Liver (tissue), 9 donors: ENCODE data around the gene TMEM39B. TPM values are rescaled to one million over a fixed set of nuclear protein-coding genes. Genes with fewer than 3 reads are reported as not detected.
"Not testable (repeated sequence)": the region's sequence is repeated elsewhere in the genome, so short reads cannot be mapped to it uniquely, and the experiment has no call there.

Experiments
- DNase-seq: peaks from one replicate; pipeline ENCODE4 v3.0.0-alpha.2; 2017; ENCODE audit warnings: low spot score
- H3K27ac ChIP-seq, 2 donors: one replicate each; pipeline ENCODE4 v1.7.0; 2013; ENCODE audit warnings: inconsistent platforms in 2 of 2, low read length in 2 of 2, control low read depth in 1 of 2, low read depth in 1 of 2, mild to moderate bottlenecking in 1 of 2
- H3K27me3 ChIP-seq, 4 donors: one replicate each; pipeline versions ENCODE4 v1.6.1 to v1.7.0; 2013; ENCODE audit warnings: low read length in 3 of 4, inconsistent platforms in 1 of 4, mild to moderate bottlenecking in 1 of 4, moderate library complexity in 1 of 4; ENCODE audit not compliant: control insufficient read depth in 4 of 4, insufficient read depth in 4 of 4
- H3K36me3 ChIP-seq, 4 donors: one replicate each; pipeline versions ENCODE4 v1.6.1 to v1.7.0; 2013; ENCODE audit warnings: low read length in 3 of 4, mild to moderate bottlenecking in 3 of 4, low read depth in 1 of 4, moderate library complexity in 1 of 4; ENCODE audit not compliant: control insufficient read depth in 4 of 4, insufficient read depth in 3 of 4
- H3K4me1 ChIP-seq, 4 donors: one replicate each; pipeline versions ENCODE4 v1.6.1 to v1.7.0; 2013; ENCODE audit warnings: low read length in 3 of 4, mild to moderate bottlenecking in 3 of 4, moderate library complexity in 1 of 4; ENCODE audit not compliant: control insufficient read depth in 4 of 4, insufficient read depth in 4 of 4
- H3K4me3 ChIP-seq, 3 donors: one replicate each; pipeline versions ENCODE4 v1.6.1 to v1.7.0; 2013; ENCODE audit warnings: low read length in 3 of 3, control low read depth in 1 of 3, low read depth in 1 of 3, mild to moderate bottlenecking in 1 of 3
- H3K9ac ChIP-seq, 2 donors: one replicate each; pipeline ENCODE4 v1.7.0; 2013; ENCODE audit warnings: low read length in 2 of 2, mild to moderate bottlenecking in 2 of 2, moderate library complexity in 2 of 2, control low read depth in 1 of 2, low read depth in 1 of 2
- H3K9me3 ChIP-seq, 4 donors: one replicate each; pipeline versions ENCODE4 v1.6.1 to v1.7.0; 2013; ENCODE audit warnings: low read length in 3 of 4; ENCODE audit not compliant: control insufficient read depth in 4 of 4
- EGR1 ChIP-seq, 2 donors: IDR thresholded peaks; 2 replicates each; pipeline ENCODE4 v1.6.1; 2016 to 2018; ENCODE audit warnings: antibody characterized with exemption in 2 of 2, low read depth in 2 of 2
- HNF4A ChIP-seq, 2 donors: conservative IDR thresholded peaks; 2 replicates each; pipeline ENCODE4 v1.6.1; 2016; ENCODE audit warnings: antibody characterized with exemption in 2 of 2, mild to moderate bottlenecking in 2 of 2
- JUND ChIP-seq, 2 donors: IDR thresholded peaks; 2 replicates each; pipeline ENCODE4 v1.6.1; 2016; ENCODE audit warnings: antibody characterized with exemption in 2 of 2
- MAX ChIP-seq: IDR thresholded peaks from 2 replicates; pipeline ENCODE4 v1.6.1; 2016; ENCODE audit warnings: antibody characterized with exemption
- REST ChIP-seq: IDR thresholded peaks from 2 replicates; pipeline ENCODE4 v1.6.1; 2016; ENCODE audit warnings: antibody characterized with exemption, mild to moderate bottlenecking
- RXRA ChIP-seq, 2 donors: IDR thresholded peaks; 2 replicates each; pipeline ENCODE4 v1.6.1; 2017 to 2018; ENCODE audit warnings: antibody characterized with exemption in 2 of 2, mild to moderate bottlenecking in 1 of 2
- TAF1 ChIP-seq: conservative IDR thresholded peaks from 2 replicates; pipeline ENCODE4 v1.6.1; 2016; ENCODE audit warnings: antibody characterized with exemption, mild to moderate bottlenecking
- WGBS: extraction: QIAGEN DNeasy Blood & Tissue Kit; methylation state at CpG from one replicate; pipeline ENCODE4 v1.1.7; 2013; 5-methylcytosine and 5-hydroxymethylcytosine counted together
- polyA plus RNA-seq, 2 donors: library from polyadenylated mRNA; stranded (reverse) in 1 of 2; unstranded in 1 of 2; fragments of 200-250 nt in 1 of 2; fragments of >200 nt in 1 of 2; fragmentation: Nextera tagmentation in 1 of 2; extraction: Ambion mirVana in 1 of 2; gene quantifications; one replicate each; pipeline versions ENCODE4 v1.2.1 to v1.2.3, GENCODE V29; 2013 to 2015
- total RNA-seq, 2 donors: library from RNA; depleted of rRNA; stranded (reverse); fragments of >200 nt; gene quantifications; one replicate each; pipeline ENCODE4 v1.2.3, GENCODE V29; 2014
- TF ChIP-seq, protein P1 (sequence below): IDR thresholded peaks from 2 replicates; pipeline ENCODE4 v1.6.1; 2016; ENCODE audit warnings: antibody characterized with exemption
- donor health status: healthy.
- donor health status: healthy.
- donor health status: healthy.
- donor health status: healthy.
- donor health status: healthy.

Gene TMEM39B
- total and polyA plus RNA-seq, 4 donors = 3.0 to 8.1 (median 5.9) TPM

- TF ChIP-seq, protein P1, sequence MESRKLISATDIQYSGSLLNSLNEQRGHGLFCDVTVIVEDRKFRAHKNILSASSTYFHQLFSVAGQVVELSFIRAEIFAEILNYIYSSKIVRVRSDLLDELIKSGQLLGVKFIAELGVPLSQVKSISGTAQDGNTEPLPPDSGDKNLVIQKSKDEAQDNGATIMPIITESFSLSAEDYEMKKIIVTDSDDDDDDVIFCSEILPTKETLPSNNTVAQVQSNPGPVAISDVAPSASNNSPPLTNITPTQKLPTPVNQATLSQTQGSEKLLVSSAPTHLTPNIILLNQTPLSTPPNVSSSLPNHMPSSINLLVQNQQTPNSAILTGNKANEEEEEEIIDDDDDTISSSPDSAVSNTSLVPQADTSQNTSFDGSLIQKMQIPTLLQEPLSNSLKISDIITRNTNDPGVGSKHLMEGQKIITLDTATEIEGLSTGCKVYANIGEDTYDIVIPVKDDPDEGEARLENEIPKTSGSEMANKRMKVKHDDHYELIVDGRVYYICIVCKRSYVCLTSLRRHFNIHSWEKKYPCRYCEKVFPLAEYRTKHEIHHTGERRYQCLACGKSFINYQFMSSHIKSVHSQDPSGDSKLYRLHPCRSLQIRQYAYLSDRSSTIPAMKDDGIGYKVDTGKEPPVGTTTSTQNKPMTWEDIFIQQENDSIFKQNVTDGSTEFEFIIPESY = no peak
- TF ChIP-seq JUND (IDR thresholded peaks at IDR 0.05) = no peak
Observed at GRCh38 chr1:32128479-32128878, 55.7 kb downstream of the TMEM39B start (continued).

- Histone ChIP-seq H3K36me3 (peaks cover 0 to 3% (median 1%) of the 10 kb centered on the region in 4 donors), H3K9me3 (no peaks in the 10 kb centered on the region), H3K4me3 (no peak overlapping the region), H3K4me1 (peaks cover 0 to 4% (median 1%) of the 10 kb centered on the region in 4 donors), H3K27ac (no peak overlapping the region), H3K9ac (no peak overlapping the region), H3K27me3 (no peaks in the 10 kb centered on the region)
- no peak for DNase-seq
- TF ChIP-seq MAX (no peak), HNF4A (conservative IDR thresholded peaks at IDR 0.05) (no peak), REST (no peak), EGR1 (IDR thresholded peaks at IDR 0.05; ENCODE audit: low read depth in 2 of 2) (no peak), RXRA (IDR thresholded peaks at IDR 0.05) (no peak), TAF1 (no peak)
- TF ChIP-seq, protein P1 = no peak
- WGBS = 97% methylated on average over 1 of the region's 1 CpG
Observed at GRCh38 chr1:32128964-32129363, 56.2 kb downstream of the TMEM39B start.

DNA sequence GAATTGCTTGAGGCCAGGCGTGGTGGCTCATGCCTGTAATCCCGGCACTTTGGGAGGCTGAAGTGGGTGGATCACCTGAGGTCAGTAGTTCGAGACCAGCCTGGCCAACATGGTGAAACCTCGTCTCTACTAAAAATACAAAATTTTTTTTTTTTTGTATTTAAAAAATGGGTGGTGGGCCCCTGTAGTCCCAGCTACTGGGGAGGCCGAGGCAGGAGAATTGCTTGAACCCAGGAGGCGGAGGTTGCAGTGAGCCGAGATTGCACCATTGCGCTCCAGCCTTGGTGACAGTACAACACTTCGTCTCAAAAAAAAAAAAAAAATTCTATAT lies 61.2 kb downstream of the TMEM39B start:
- not testable (repeated sequence) for DNase-seq, H3K9ac ChIP-seq, H3K9me3 ChIP-seq, H3K4me1 ChIP-seq, H3K27ac ChIP-seq, H3K4me3 ChIP-seq, H3K36me3 ChIP-seq, H3K27me3 ChIP-seq
- WGBS = 96% methylated on average over 9 of the region's 9 CpGs
